H9 (cell line): ENCODE results near the gene SLC12A1. TPM values are rescaled to one million over a fixed set of nuclear protein-coding genes. Genes with fewer than 3 reads are reported as not detected.

Experiments
- DNase-seq: peaks from one replicate; pipeline ENCODE4 v3.0.0-alpha.2; 2017
- H2AFZ ChIP-seq: one replicate; pipeline ENCODE4 v1.6.1; 2013; ENCODE audit warnings: mild to moderate bottlenecking, low read length, control low read depth, moderate library complexity
- H2AK5ac ChIP-seq: 2 replicates; pipeline ENCODE4 v1.6.1; 2013; ENCODE audit warnings: low read length, control low read depth, mixed read lengths; ENCODE audit not compliant: insufficient read length
- H2BK120ac ChIP-seq: one replicate; pipeline ENCODE4 v1.6.1; 2013; ENCODE audit warnings: low read depth, mild to moderate bottlenecking, low read length, control low read depth, inconsistent platforms; ENCODE audit not compliant: poor library complexity, severe bottlenecking
- H2BK12ac ChIP-seq: 2 replicates; pipeline ENCODE4 v1.6.1; 2013; ENCODE audit warnings: low read length, control low read depth, mixed read lengths, low read depth; ENCODE audit not compliant: insufficient read length
- H2BK15ac ChIP-seq: 2 replicates; pipeline ENCODE4 v1.6.1; 2013; ENCODE audit warnings: low read depth, low read length, control low read depth
- H2BK20ac ChIP-seq: one replicate; pipeline ENCODE4 v1.6.1; 2013; ENCODE audit warnings: low read depth, mild to moderate bottlenecking, low read length, control low read depth, inconsistent platforms; ENCODE audit not compliant: poor library complexity, severe bottlenecking
- H2BK5ac ChIP-seq: 2 replicates; pipeline ENCODE4 v1.6.1; 2013; ENCODE audit warnings: low read length, control low read depth, mixed read lengths; ENCODE audit not compliant: insufficient read length
- H3K14ac ChIP-seq: 2 replicates; pipeline ENCODE4 v1.6.1; 2013; ENCODE audit warnings: low read length, control low read depth; ENCODE audit not compliant: insufficient read depth
- H3K18ac ChIP-seq: 2 replicates; pipeline ENCODE4 v1.6.1; 2013; ENCODE audit warnings: low read depth, mild to moderate bottlenecking, mixed read lengths, low read length, control low read depth; ENCODE audit not compliant: insufficient read length
- H3K23ac ChIP-seq: 2 replicates; pipeline ENCODE4 v1.6.1; 2013; ENCODE audit warnings: low read length, control low read depth, mixed read lengths, low read depth; ENCODE audit not compliant: insufficient read length
- H3K23me2 ChIP-seq: 2 replicates; pipeline ENCODE4 v1.6.1; 2013; ENCODE audit warnings: low read depth, mild to moderate bottlenecking, mixed read lengths, low read length, control low read depth; ENCODE audit not compliant: insufficient read length, poor library complexity, severe bottlenecking
- H3K27ac ChIP-seq: 2 replicates; pipeline ENCODE4 v1.5.1; 2013; ENCODE audit warnings: low read length, control low read depth, mixed read lengths, low read depth; ENCODE audit not compliant: insufficient read length
- H3K27me3 ChIP-seq: 2 replicates; pipeline ENCODE4 v1.6.1; 2013; ENCODE audit warnings: low read length, control low read depth, inconsistent platforms; ENCODE audit not compliant: insufficient read depth
- H3K4ac ChIP-seq: 2 replicates; pipeline ENCODE4 v1.6.1; 2013; ENCODE audit warnings: low read depth, mild to moderate bottlenecking, control low read depth, inconsistent platforms, low read length, moderate library complexity
- H3K4me1 ChIP-seq: 2 replicates; pipeline ENCODE4 v1.6.1; 2013; ENCODE audit warnings: low read length, control low read depth, inconsistent platforms; ENCODE audit not compliant: insufficient read depth
- H3K4me2 ChIP-seq: 2 replicates; pipeline ENCODE4 v1.6.1; 2013; ENCODE audit warnings: low read length, control low read depth, mixed read lengths; ENCODE audit not compliant: insufficient read length, insufficient read depth
- H3K56ac ChIP-seq: 2 replicates; pipeline ENCODE4 v1.6.1; 2013; ENCODE audit warnings: low read depth, mild to moderate bottlenecking, mixed read lengths, low read length, control low read depth; ENCODE audit not compliant: insufficient read length
- H3K79me1 ChIP-seq: 2 replicates; pipeline ENCODE4 v1.6.1; 2013; ENCODE audit warnings: low read depth, mild to moderate bottlenecking, moderate library complexity, low read length, control low read depth, inconsistent platforms; ENCODE audit not compliant: insufficient read depth, poor library complexity, severe bottlenecking
- H3K79me2 ChIP-seq: 2 replicates; pipeline ENCODE4 v1.6.1; 2013; ENCODE audit warnings: low read length, control low read depth, inconsistent platforms; ENCODE audit not compliant: insufficient read depth
- H3K9ac ChIP-seq: 2 replicates; pipeline ENCODE4 v1.6.1; 2013; ENCODE audit warnings: low read length, control low read depth, mixed read lengths; ENCODE audit not compliant: insufficient read length; ENCODE audit errors: extremely low read depth
- H3K9me3 ChIP-seq: one replicate; pipeline ENCODE4 v1.6.1; 2013; ENCODE audit warnings: low read depth, low read length, inconsistent platforms; ENCODE audit not compliant: control insufficient read depth
- H3T11ph ChIP-seq: one replicate; pipeline ENCODE4 v1.6.1; 2013; ENCODE audit warnings: mild to moderate bottlenecking, low read length, control low read depth, inconsistent platforms
- H4K20me1 ChIP-seq: one replicate; pipeline ENCODE4 v1.6.1; 2013; ENCODE audit not compliant: control insufficient read depth, insufficient read length, insufficient read depth
- H4K5ac ChIP-seq: 2 replicates; pipeline ENCODE4 v1.6.1; 2013; ENCODE audit warnings: low read depth, mild to moderate bottlenecking, mixed read lengths, low read length, control low read depth; ENCODE audit not compliant: insufficient read length
- H4K8ac ChIP-seq: replicated peaks from 2 replicates; pipeline ENCODE4 v1.6.1; 2013; ENCODE audit warnings: low read length, control low read depth, mixed read lengths, low read depth; ENCODE audit not compliant: insufficient read length
- H4K91ac ChIP-seq: 2 replicates; pipeline ENCODE4 v1.6.1; 2013; ENCODE audit warnings: low read depth, mild to moderate bottlenecking, moderate library complexity, mixed read lengths, low read length, control low read depth; ENCODE audit not compliant: insufficient read length
- H3K27ac Mint-ChIP-seq, 3 experiments: 2 replicates in 2 of 3; 3 replicates in 1 of 3; pipeline ENCODE4 v1.8.0; 2020 to 2021; ENCODE audit warnings: mixed read lengths in 3 of 3, mild to moderate bottlenecking in 1 of 3, moderate library complexity in 1 of 3
- H3K27me3 Mint-ChIP-seq: 2 replicates; pipeline ENCODE4 v1.8.0; 2021; ENCODE audit warnings: low read depth, mild to moderate bottlenecking, moderate library complexity, mixed read lengths
- H3K36me3 Mint-ChIP-seq, 3 experiments: 2 replicates in 2 of 3; 3 replicates in 1 of 3; pipeline ENCODE4 v1.8.0; 2020 to 2021; ENCODE audit warnings: low read depth in 3 of 3, mixed read lengths in 3 of 3; ENCODE audit not compliant: insufficient read depth in 1 of 3
- H3K4me1 Mint-ChIP-seq, 2 experiments: 2 replicates each; pipeline ENCODE4 v1.8.0; 2020; ENCODE audit warnings: mixed read lengths in 2 of 2
- H3K4me3 Mint-ChIP-seq, 2 experiments: 2 replicates in 1 of 2; 3 replicates in 1 of 2; pipeline ENCODE4 v1.8.0; 2020 to 2021; ENCODE audit warnings: mild to moderate bottlenecking in 2 of 2, mixed read lengths in 2 of 2, moderate library complexity in 1 of 2
- H3K9me3 Mint-ChIP-seq, 2 experiments: 2 replicates in 1 of 2; 3 replicates in 1 of 2; pipeline ENCODE4 v1.8.0; 2020; ENCODE audit warnings: mild to moderate bottlenecking in 2 of 2, mixed read lengths in 2 of 2, moderate library complexity in 1 of 2
- total RNA-seq: library from RNA; stranded (reverse); gene quantifications from 2 replicates; pipeline ENCODE4 v1.2.1, GENCODE V29; 2021
- TF ChIP-seq, protein P1 (sequence below): fragments of 200-600 bp; sonication (generic); conservative IDR thresholded peaks from 3 replicates; pipeline ENCODE4 v1.8.0; 2021; ENCODE audit warnings: antibody characterized with exemption, mild to moderate bottlenecking

The SLC12A1 gene
- total RNA-seq, 1 experiment from 2014 or later: 0.07 TPM

DNA sequence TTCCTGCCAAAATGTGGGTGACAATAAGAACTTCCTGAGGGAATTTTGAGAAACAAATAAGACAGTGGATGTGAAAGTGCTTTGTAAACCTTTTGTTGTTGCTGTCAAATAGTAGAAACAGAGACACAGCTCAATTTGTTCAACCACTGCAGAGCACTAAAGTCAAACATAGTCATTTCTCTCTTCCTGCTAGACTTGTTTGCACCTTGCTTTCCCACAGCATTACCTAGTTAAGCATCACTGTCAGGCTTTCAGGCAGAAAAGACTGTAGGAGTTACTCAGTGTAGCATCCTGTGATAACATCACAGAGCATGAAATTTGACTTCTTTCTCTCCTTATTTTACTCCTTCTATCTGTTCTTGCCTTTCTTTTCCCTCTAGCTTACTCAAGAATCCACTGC lies 27.1 kb downstream of the SLC12A1 start:
- H3K9ac ChIP-seq: no peak overlapping the region
- no peaks in the 10 kb centered on the region for H3K4me1 ChIP-seq
- H3K18ac ChIP-seq: no peak overlapping the region
- H2BK12ac ChIP-seq: no peak overlapping the region
- H4K20me1 ChIP-seq: no peaks in the 10 kb centered on the region
- no peak overlapping the region for H3K4ac ChIP-seq
- no peaks in the 10 kb centered on the region for H3K9me3 ChIP-seq
- H2BK5ac ChIP-seq: no peak overlapping the region
- Mint-ChIP-seq H3K27me3 (no peaks in the 10 kb centered on the region), H3K9me3 (no peaks in the 10 kb centered on the region), H3K4me3 (no peak overlapping the region), H3K36me3 (no peaks in the 10 kb centered on the region), H3K27ac (no peak overlapping the region), H3K4me1 (no peaks in the 10 kb centered on the region)
- H2BK20ac ChIP-seq: no peak overlapping the region
- H3K14ac ChIP-seq: no peak overlapping the region
- no peaks in the 10 kb centered on the region for H3K23me2 ChIP-seq
- no peak overlapping the region for H2BK15ac ChIP-seq
- no peaks in the 10 kb centered on the region for H3K79me1 ChIP-seq
- H2AK5ac ChIP-seq: no peak overlapping the region
- H4K91ac ChIP-seq: no peak overlapping the region
- no peaks in the 10 kb centered on the region for H3K79me2 ChIP-seq
- H2BK120ac ChIP-seq: no peak overlapping the region
- H3K27ac ChIP-seq: no peak overlapping the region
- H3K27me3 ChIP-seq: no peaks in the 10 kb centered on the region
- DNase-seq: no peak
- no peak overlapping the region for H3T11ph ChIP-seq
- H3K56ac ChIP-seq: no peak overlapping the region
- no peak overlapping the region for H2AFZ ChIP-seq
- H3K23ac ChIP-seq: no peak overlapping the region
- no peak overlapping the region for H4K5ac ChIP-seq
- H3K4me2 ChIP-seq: no peak overlapping the region
- H4K8ac ChIP-seq: no peak overlapping the region
- TF ChIP-seq, protein P1, sequence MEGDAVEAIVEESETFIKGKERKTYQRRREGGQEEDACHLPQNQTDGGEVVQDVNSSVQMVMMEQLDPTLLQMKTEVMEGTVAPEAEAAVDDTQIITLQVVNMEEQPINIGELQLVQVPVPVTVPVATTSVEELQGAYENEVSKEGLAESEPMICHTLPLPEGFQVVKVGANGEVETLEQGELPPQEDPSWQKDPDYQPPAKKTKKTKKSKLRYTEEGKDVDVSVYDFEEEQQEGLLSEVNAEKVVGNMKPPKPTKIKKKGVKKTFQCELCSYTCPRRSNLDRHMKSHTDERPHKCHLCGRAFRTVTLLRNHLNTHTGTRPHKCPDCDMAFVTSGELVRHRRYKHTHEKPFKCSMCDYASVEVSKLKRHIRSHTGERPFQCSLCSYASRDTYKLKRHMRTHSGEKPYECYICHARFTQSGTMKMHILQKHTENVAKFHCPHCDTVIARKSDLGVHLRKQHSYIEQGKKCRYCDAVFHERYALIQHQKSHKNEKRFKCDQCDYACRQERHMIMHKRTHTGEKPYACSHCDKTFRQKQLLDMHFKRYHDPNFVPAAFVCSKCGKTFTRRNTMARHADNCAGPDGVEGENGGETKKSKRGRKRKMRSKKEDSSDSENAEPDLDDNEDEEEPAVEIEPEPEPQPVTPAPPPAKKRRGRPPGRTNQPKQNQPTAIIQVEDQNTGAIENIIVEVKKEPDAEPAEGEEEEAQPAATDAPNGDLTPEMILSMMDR: no peak
